ENCODE results near the gene TMED3.

TMED3 gene

GRCh38 chr15:79296583-79296982 lies 14.3 kb upstream of the TMED3 start:
- Histone ChIP-seq H3K9me2 (replicated peaks; ENCODE audit: control insufficient read depth, low read length) (no peaks in the 10 kb centered on the region), H3K36me3 (ENCODE audit: control insufficient read depth, low read length) (no peaks in the 10 kb centered on the region), H3F3A (ENCODE audit: control insufficient read depth, insufficient read depth) (no peaks in the 10 kb centered on the region), H3K9me3 (ENCODE audit: control insufficient read depth, insufficient read depth, low read length) (no peaks in the 10 kb centered on the region), H4K20me1 (ENCODE audit: control insufficient read depth, insufficient read depth, low read depth, low read length) (no peaks in the 10 kb centered on the region), H3K79me2 (ENCODE audit: control insufficient read depth, low read length) (no peaks in the 10 kb centered on the region), H3K27me3 (ENCODE audit: control insufficient read depth, low read length) (peaks cover 25% of the 10 kb centered on the region), H3K4me3 (ENCODE audit: low read length) (no peak overlapping the region), H3K4me1 (ENCODE audit: control insufficient read depth, low read length) (no peaks in the 10 kb centered on the region), H3K4me2 (ENCODE audit: low read length) (no peak overlapping the region), H3K27ac (ENCODE audit: low read depth, low read length) (no peak overlapping the region)
- no peak for TF ChIP-seq EZH2phosphoT487 (IDR thresholded peaks at IDR 0.05; ENCODE audit: borderline replicate concordance, low read length)
- TF ChIP-seq, protein P1, sequence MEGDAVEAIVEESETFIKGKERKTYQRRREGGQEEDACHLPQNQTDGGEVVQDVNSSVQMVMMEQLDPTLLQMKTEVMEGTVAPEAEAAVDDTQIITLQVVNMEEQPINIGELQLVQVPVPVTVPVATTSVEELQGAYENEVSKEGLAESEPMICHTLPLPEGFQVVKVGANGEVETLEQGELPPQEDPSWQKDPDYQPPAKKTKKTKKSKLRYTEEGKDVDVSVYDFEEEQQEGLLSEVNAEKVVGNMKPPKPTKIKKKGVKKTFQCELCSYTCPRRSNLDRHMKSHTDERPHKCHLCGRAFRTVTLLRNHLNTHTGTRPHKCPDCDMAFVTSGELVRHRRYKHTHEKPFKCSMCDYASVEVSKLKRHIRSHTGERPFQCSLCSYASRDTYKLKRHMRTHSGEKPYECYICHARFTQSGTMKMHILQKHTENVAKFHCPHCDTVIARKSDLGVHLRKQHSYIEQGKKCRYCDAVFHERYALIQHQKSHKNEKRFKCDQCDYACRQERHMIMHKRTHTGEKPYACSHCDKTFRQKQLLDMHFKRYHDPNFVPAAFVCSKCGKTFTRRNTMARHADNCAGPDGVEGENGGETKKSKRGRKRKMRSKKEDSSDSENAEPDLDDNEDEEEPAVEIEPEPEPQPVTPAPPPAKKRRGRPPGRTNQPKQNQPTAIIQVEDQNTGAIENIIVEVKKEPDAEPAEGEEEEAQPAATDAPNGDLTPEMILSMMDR (IDR thresholded peaks at IDR 0.05; ENCODE audit: low read depth, low read length, poor library complexity, severe bottlenecking) = peak; percentile 53

DNA sequence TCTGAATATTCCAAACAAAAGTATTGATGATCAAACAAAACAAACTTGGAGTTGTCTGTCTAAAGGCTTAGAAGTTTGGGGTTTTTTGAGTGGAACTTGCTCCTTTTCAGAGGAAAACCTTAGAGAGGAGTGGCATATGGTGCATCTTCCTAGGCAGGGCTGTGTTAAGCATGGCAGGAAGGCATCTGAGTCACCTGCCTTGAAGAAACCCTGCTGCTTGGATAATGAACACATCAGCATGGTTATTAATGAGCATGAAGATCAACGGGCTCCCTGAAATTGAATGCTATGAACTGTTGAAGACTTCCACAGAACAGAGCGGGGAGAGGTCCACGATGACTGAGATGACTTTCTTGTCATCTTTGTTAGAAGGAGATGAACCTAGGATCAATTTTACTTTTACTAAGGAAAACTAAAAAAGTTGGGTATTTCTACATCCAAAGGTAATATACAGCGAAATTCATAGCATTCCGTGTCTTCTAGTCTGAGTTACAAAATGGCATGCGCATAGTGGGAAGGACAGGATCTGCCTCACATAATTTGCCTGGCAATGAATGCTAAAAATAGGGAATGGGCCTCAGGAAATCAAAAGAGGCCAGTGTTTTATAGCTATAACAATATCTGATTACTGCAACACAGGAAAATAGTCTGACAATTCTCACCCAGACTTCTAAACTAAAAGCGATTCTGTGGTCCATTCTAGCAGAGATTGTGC lies 11.6 kb upstream of the TMED3 start:
- Histone ChIP-seq H3K4me1 (ENCODE audit: control insufficient read depth, low read length) (no peaks in the 10 kb centered on the region), H3K27ac (ENCODE audit: low read depth, low read length) (no peak overlapping the region), H3K27me3 (ENCODE audit: control insufficient read depth, low read length) (peaks cover 35% of the 10 kb centered on the region), H3K9me3 (ENCODE audit: control insufficient read depth, insufficient read depth, low read length) (no peaks in the 10 kb centered on the region), H3K9me2 (replicated peaks; ENCODE audit: control insufficient read depth, low read length) (no peaks in the 10 kb centered on the region), H3K4me2 (ENCODE audit: low read length) (no peak overlapping the region), H3K79me2 (ENCODE audit: control insufficient read depth, low read length) (no peaks in the 10 kb centered on the region), H3K36me3 (ENCODE audit: control insufficient read depth, low read length) (no peaks in the 10 kb centered on the region), H4K20me1 (ENCODE audit: control insufficient read depth, insufficient read depth, low read depth, low read length) (no peaks in the 10 kb centered on the region), H3F3A (ENCODE audit: control insufficient read depth, insufficient read depth) (no peaks in the 10 kb centered on the region), H3K4me3 (ENCODE audit: low read length) (no peak overlapping the region)
- no peak for TF ChIP-seq EZH2phosphoT487 (IDR thresholded peaks at IDR 0.05; ENCODE audit: borderline replicate concordance, low read length)
- TF ChIP-seq, protein P1 (IDR thresholded peaks at IDR 0.05; ENCODE audit: low read depth, low read length, poor library complexity, severe bottlenecking) = no peak

GRCh38 chr15:79299841-79300235 lies 11.1 kb upstream of the TMED3 start:
- Histone ChIP-seq H3K36me3 (ENCODE audit: control insufficient read depth, low read length) (no peaks in the 10 kb centered on the region), H4K20me1 (ENCODE audit: control insufficient read depth, insufficient read depth, low read depth, low read length) (no peaks in the 10 kb centered on the region), H3K27ac (ENCODE audit: low read depth, low read length) (no peak overlapping the region), H3K4me2 (ENCODE audit: low read length) (no peak overlapping the region), H3K79me2 (ENCODE audit: control insufficient read depth, low read length) (no peaks in the 10 kb centered on the region), H3K9me3 (ENCODE audit: control insufficient read depth, insufficient read depth, low read length) (no peaks in the 10 kb centered on the region), H3K27me3 (ENCODE audit: control insufficient read depth, low read length) (peaks cover 36% of the 10 kb centered on the region), H3K4me1 (ENCODE audit: control insufficient read depth, low read length) (no peaks in the 10 kb centered on the region), H3K4me3 (ENCODE audit: low read length) (no peak overlapping the region), H3F3A (ENCODE audit: control insufficient read depth, insufficient read depth) (no peaks in the 10 kb centered on the region), H3K9me2 (replicated peaks; ENCODE audit: control insufficient read depth, low read length) (no peaks in the 10 kb centered on the region)
- TF ChIP-seq, protein P1 (IDR thresholded peaks at IDR 0.05; ENCODE audit: low read depth, low read length, poor library complexity, severe bottlenecking) = no peak
- no peak for TF ChIP-seq EZH2phosphoT487 (IDR thresholded peaks at IDR 0.05; ENCODE audit: borderline replicate concordance, low read length)

All from DOHH2 (cell line).